Activated CD4-positive, alpha-beta T cell treated with anti-CD3 and anti-CD28 coated beads, Interleukin-2, amount 50 U/mL, for 16 hours (primary cell): ENCODE measurements around the gene CASS4.
"Not testable (repeated sequence)": the region's sequence is repeated elsewhere in the genome, so short reads cannot be mapped to it uniquely, and the experiment has no call there.

ENCODE experiments used
- DNase-seq: peaks from one replicate; pipeline ENCODE4 v3.0.0-alpha.2; 2020

The CASS4 gene

DNA sequence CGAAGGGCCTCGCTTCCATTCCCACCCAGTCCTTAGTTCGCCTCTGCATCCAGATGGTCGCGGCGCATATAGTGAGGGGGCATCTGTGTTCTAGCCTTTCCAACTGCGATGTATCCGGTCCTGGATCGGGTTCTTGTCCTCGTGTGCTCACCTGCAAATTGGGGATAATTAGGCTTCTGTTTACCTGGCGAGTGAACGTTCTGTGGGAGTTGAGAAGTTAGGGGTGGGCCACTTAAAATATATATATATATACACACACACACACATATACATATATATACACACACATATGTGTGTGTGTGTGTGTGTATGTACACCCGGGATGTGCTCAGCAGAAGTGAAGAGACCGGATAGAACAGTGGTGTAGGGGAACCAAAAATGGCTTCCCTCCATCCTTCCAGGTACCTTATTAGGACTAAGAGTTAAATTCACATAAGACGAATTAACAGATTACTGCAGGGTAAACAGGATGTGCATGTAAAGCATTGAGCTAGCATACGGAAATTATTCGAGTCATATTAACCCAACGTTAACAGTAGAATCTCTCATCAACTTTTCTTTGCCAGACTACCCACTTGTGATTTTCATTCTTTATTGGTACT, 19.1 kb upstream of the CASS4 start:
- DNase-seq, result peak; percentile 41

DNA sequence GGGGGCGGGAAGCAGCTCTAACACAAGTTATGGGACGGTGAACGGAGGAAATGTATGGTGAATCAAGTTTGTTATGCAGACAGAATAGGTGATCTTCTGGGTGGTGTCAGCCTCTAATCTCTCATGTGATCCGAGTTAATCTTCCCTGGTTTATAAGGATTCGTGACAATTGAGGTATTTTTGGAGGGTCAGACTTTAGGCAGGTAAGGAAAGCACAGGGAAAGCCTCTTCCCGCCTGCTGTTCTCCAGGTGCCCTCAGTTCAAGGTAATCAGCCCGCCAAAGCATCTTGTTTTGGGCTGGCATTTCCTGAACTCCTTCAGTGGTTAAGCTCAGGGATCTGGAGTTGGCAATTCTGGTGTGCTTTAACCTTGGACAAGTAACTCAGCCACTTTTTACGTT, 18.4 kb upstream of the CASS4 start:
- no peak for DNase-seq

DNA sequence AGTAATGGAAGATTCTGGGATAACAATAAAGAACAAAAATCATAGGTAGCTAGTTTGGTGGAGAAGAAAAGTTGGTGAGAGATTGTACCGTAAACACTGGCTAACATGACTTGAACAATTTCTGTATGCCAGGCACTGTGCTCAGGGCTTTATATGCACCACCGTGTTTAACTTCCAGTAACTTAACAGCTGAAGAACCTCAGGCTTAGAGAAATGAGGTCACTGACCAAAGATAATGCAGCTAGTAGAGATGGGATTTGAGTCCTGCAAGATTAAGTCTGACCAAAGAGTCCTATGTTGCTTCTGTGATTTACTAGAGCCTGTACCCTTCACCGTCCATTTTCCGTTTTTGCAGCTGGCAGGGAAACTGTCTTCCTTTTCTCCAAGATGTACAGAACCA, 16.9 kb upstream of the CASS4 start:
- DNase-seq, result no peak

DNA sequence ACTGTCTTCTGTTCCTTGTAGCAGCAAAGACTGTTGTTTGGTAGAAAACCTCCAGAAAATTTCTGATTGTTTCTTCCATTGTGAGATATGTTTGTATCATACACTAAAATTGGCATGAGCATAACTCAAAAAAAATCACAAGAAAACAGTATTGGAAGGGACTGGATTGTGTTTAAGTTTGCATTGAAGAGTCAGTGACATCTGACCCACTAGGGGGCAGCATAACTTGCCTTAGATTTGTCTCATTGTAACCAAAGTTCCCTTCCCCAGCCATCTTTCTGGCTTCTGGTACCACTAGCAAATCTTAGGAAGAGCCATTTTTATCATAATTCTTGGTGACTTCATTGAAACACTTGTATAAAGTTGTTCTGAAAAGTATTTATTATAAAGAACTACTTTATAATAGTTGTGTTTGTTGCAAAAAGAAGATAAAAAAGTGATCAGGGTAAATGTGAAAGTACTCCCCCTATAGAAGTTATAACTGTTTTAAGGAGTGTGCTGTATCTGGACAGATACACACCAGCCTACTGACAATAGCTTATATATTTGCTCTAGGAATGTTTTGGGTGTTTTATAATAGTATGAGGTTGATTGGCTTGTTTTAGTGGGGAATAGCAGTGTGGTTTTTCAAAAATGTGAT, 11.9 kb upstream of the CASS4 start:
- peak; percentile 73 for DNase-seq

GRCh38 chr20:56403465-56403864, 8.6 kb upstream of the CASS4 start:
- no peak for DNase-seq

- not testable (repeated sequence) for DNase-seq
These were observed 6.7 kb upstream of the CASS4 start for GRCh38 chr20:56405356-56405755.

DNA sequence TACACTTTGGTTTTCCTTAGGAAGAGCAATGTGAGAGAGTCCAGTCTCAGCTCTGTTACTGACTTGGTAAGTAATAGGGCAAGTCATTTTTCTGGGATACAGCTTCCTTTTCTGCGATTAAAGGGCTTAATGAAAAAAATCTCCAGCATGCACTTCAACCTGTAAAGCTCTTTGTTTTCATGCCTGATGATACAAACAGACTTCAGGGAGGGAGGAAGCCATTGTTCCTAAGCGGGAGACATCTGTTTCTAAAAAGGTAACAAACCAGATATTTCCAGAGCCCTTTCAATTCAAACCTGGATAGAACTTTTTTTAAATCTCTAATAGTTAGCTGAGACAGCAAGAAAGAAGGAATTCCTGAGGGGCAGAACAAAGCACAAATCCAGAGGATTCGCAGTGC, 5.2 kb upstream of the CASS4 start:
- no peak for DNase-seq

DNA sequence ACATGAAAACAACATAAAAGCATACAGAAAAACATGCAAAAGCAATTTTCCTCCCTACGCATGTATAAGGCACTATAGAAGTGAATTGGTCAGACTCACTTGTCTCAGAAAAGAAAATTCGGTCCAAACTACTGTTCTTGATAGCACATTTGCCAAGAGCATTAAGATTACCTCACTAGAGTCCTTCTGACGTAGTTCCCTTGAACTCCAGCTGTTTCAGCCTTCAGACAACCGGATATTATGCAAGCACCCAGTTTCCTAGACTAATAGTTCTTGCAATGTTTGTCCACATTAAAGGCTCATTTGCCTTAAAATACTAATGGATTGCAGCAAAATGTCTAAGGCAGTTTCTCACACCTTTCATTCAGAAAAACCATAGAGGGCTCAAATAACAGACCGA, 2.5 kb upstream of the CASS4 start:
- DNase-seq, result no peak

- DNase-seq, result no peak
These were observed 2.1 kb upstream of the CASS4 start for GRCh38 chr20:56409956-56410355.

- DNase-seq, result not testable (repeated sequence)
These were observed 773 bp upstream of the CASS4 start for GRCh38 chr20:56411287-56411686.

GRCh38 chr20:56412473-56412790, 372 bp downstream of the CASS4 start:
- no peak for DNase-seq

DNA sequence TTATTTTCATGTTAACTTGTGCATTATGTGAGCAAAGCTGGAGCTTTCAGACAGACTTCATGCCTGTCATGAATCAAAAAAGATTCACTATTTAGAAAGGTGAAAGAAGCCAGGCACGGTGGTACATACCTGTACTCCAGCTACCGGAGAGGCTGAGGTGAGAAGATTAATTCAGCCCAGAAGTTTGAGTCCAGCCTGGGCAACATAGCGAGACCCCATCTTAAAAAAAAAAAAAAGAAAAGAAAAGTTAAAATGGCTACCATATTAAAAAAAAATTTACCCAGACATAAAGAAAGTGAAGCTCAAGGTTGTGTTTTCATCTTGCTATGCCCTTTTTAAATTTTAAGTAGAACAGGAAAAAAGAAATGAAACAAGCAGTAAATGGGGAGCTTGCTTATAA, 889 bp downstream of the CASS4 start:
- DNase-seq, result no peak

DNA sequence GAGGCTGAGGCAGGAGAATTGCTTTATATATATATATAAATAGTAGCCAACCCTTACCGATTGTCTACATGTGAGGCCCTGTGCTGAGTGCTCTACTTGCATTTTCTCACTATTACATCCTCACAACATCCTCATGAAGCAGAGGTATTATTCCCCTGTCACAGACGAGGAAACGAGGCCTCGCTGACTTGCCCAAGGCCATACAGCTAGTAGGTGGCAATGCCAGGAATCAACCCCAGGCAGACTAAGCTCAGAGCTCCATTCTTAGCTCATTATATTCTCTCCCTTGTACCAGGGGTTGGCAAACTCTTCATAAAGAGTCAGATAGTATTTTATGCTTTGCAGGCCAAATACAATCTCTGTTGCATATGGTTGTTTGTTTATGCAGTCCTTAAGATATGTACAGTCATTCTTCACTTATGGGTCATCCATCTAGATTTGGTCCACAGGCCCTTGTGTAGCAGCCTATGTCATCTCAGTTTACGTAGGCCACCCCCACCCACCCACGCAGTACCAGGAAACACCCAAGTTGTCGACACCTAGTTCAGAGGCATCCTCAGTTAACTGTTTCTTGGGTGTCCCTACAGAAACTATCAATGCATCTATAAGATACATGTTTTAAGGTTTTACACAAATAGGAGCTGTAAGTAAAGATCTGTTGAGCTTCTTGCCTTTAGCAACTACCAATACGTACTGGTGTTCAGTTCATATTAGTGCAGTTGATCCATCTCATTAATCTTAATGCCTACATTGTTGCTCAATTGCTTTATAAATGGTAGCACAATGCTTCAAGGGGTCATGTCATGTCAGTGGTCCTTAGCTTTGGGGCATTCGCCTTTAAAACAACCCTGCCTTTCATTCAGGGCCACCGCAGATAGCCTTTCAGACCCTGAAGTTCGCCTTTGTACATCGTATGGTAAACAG, 3.0 kb downstream of the CASS4 start:
- DNase-seq, result peak; percentile 60

DNA sequence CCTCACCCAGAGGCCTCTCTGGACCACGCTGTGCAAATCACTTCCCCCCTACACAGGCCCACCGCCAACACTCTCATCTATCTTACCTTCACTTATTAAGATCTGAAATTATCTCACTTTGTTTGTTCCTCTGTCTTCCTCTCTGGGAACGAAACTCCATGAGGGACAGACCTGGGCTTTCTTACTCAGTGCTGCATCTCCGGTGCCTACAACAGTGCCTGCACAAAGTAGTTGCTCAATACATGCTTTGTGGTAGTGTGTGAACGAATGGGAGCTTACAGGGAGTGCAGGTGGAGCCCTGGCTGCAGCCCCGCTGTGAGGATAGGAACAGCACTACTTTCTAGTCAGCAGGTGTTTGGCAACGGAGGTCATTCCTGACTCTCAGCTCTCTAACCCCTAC, 5.3 kb downstream of the CASS4 start:
- DNase-seq, result no peak

DNA sequence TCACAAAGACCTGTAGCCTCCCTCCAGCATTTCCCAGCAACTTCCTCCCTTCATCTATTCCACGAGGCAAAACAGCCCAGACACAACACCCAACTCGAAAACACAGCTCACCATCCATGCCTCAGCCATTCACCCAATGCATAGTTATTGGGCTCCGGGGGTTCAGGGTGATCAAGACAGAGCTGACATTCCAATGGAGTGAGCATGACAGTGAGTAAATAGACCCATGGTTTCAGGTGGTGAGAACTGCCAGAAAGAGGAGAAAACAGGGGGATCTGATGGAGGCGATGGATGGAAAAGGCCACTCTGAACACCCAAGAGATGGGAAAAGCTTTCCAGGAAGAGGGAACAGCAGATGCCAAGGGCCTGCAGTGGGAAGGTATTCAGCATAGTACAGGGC, 5.9 kb downstream of the CASS4 start:
- DNase-seq, result no peak

- DNase-seq, result peak; percentile 41
These were observed 6.4 kb downstream of the CASS4 start for GRCh38 chr20:56418385-56418861.

- DNase-seq, result no peak
These were observed 8.0 kb downstream of the CASS4 start for GRCh38 chr20:56420028-56420427.

GRCh38 chr20:56420940-56421688, 9.1 kb downstream of the CASS4 start:
- DNase-seq, result no peak

- DNase-seq, result no peak
These were observed 10.2 kb downstream of the CASS4 start for GRCh38 chr20:56422076-56422823.

- no peak for DNase-seq
These were observed 10.7 kb downstream of the CASS4 start for GRCh38 chr20:56422824-56423189.

GRCh38 chr20:56423211-56423610, 11.2 kb downstream of the CASS4 start:
- no peak for DNase-seq

- DNase-seq, result no peak
These were observed 11.8 kb downstream of the CASS4 start for GRCh38 chr20:56423886-56424285.

DNA sequence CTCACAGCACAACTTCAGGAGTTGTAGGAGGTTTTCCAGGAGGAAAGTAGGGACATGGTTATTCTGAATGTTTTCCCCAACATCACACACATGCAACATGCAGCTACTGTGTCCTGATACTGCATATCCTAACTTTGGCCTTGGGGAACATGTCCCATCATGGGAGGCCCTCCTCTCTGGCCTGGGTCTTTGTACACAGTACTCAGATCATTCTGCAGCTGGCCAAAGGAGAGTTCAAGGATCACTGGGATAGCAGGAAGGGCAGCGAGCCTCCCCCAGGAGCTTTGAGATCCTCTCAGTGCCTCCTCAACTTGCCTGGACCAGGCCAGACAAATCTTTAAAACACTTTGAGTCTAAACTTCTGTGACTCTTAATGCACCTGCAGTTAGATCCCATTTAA, 12.9 kb downstream of the CASS4 start:
- no peak for DNase-seq
